ENCODE measurements around the gene GSDMA.

Gene GSDMA

DNA sequence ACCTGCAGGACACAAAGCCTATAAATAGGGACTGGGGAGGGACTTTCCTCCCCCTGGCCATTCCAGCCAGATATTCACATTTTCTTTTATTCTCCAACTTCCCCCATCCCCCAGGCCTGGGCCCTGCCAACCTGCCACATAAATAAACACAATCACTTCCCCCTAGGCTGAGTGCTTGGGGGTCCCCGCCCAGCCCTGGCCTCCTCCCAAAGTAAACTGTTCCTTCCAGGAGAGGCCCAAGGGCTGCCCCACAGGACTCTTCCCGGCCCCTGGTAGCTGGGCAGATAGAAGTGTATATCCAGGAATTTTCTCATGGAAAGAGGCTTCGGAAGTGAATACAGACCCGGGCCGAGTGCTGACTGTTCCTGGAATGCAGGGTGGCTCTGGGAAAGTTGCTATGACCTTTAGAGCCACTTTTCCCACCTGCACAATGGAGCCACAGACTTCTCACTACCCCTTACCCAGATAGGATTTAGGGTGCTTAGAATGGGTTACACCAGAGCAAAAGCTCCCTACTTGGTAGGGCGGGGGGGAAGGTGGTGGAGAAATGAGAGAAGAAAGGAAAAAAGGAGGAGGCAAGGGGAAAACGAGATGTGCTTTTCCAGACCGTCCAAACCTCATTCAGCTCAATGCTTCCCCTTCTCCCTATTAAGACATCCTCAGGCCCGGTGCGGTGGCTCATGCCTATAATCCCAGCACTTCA, 60.9 kb downstream of the GSDMA start:
- no peak for DNase-seq

GRCh38 chr17:40024901-40025300, 62.1 kb downstream of the GSDMA start:
- DNase-seq: no peak

GRCh38 chr17:40025559-40025958, 62.8 kb downstream of the GSDMA start:
- DNase-seq: no peak

- peak; percentile 43 for DNase-seq
These were observed 63.4 kb downstream of the GSDMA start for GRCh38 chr17:40025991-40026815.

DNA sequence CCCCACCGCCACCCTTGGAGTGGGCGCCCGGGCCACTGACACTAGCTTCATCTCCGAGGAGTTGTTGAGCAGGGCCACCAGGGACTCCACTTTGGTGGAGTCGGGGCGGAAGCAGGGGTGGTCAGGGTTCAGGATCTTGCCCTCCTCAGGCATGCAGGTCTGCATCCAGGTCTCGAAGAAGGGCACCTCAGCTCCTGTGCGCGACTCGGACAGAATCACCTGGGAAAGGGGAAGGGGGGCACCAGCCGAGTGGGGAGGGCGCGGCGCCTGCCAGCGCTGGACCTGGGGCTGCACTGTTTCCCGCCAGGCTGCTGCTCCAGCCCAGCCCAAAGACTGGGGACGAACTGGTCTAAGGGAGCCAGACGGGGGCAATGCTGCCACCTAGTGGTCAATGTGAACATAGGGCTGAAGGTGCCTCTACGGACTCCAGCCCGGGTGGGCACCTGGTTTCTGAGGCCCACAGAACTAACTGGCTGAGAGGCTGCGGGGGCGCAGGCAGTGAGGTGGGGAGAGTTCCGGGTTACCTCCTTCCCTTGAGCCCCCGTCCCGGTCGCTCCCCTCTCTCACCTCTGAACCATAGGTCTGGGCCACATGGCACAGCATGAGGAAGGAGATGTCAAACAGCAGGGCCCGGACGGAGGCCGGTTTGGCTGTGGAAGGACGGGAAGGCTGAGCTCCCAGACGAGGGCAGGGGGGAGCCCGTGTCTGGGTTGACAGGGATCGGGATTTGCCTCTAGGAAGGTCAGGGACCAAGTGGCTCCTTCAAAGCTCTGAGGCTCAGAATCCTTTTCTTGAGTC, 64.2 kb downstream of the GSDMA start:
- peak; percentile 64 for DNase-seq
